GM21367 (cell line): Measurements from ENCODE around the gene AOPEP.
A peak's percentile ranks its signal among the peaks of the same experiment; 100 is the strongest.

Experiments
- ATAC-seq: cut with Tn5 transposase; IDR thresholded peaks from one replicate; pipeline ENCODE4 v1.9.1; 2021; ENCODE audit not compliant: unreplicated experiment

AOPEP gene, protein sequence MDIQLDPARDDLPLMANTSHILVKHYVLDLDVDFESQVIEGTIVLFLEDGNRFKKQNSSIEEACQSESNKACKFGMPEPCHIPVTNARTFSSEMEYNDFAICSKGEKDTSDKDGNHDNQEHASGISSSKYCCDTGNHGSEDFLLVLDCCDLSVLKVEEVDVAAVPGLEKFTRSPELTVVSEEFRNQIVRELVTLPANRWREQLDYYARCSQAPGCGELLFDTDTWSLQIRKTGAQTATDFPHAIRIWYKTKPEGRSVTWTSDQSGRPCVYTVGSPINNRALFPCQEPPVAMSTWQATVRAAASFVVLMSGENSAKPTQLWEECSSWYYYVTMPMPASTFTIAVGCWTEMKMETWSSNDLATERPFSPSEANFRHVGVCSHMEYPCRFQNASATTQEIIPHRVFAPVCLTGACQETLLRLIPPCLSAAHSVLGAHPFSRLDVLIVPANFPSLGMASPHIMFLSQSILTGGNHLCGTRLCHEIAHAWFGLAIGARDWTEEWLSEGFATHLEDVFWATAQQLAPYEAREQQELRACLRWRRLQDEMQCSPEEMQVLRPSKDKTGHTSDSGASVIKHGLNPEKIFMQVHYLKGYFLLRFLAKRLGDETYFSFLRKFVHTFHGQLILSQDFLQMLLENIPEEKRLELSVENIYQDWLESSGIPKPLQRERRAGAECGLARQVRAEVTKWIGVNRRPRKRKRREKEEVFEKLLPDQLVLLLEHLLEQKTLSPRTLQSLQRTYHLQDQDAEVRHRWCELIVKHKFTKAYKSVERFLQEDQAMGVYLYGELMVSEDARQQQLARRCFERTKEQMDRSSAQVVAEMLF

DNA sequence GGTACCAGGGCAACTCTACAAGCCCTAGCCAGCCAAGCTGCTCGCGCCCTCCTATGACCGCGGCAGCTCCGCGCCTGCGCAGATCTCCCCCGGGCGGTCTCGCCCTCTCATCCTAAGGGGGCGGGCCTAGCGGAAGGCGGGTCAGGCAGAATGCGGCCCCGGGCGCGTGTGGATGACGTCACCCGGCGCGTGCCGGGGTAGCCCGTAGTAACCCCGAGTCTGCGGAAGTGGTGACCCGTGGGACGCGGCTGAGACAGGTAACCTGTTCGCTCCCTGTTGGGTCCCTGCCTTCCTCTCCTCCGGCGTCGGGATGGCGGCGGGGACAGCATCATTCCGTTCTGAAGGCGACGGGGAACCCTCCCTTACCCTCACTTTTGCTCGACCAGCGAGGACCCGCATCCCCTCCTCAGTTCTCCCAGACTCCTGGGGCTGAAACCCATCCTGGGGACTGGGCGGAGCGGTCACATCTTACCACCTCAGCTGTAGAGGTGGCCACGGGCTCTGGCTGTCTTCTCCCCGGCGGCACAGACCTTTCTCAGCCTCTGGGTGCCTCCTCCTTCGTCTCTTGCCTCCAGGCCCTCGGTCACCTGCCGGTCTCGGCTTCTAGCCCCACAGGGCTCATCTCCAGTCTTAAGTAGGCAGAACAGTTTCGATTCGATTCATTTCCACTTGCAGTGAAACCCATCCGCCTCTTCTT, at the start of gene AOPEP:
Gene AOPEP (plus strand): TSS at position 205 of the 697 bp plus-strand sequence. CDS start 33,085 bp downstream, outside the sequence.
- peak; percentile 89 for ATAC-seq

DNA sequence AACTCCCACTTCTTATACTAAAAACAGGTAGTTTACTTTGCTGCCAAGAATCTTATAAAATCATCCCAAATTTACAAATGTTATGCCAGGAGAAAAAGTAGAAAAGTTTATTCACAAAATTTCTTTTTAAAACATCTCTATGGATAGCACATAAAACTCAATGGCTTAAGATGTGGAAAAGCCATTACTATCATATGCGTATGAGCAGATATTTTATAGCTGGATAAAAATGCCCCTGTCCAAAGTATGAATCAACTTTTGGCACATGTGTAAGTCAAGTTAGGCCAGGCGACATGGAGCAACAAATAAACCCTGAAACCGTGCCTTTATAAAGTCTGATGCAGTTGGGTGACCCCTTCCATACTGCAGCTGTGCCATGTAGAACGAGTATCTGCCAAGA, 48.6 kb upstream of the AOPEP start:
- no peak for ATAC-seq

DNA sequence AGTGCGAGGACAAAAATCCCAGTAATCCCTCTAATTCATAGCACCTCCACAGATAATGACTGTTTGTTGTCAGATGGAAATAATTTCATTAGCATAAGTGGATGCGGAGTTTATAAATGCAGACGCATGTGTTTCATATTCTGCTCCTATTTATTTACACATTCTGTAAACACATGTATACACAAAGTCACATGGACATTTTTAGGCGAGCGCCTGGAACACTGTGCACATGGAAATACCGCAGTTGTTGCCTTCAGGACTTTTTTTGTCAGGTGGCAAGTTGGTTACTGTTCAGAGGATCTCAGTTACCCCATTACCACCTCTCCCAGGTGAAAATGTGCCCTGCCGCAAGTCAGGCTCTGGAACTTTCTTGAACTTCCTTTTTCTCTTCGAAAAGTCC, 46.9 kb upstream of the AOPEP start:
- ATAC-seq: no peak

DNA sequence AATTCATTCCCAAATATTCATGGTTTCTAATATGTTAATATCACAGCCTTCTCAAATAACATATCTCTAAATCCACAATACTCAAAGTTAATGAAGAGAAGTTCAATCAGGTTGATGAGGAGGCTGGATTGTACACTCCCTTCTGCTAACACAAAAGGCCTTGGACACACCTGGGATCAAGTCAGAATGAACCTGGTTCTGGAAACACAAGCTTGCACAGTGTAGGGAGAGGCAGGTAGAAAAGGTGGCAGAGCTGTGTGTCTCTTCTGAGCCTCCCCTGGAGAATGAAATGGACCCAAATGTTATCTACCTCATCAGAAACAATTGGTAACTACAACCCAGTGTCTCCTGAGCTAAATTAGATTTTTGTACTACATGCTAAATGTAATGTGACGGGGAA, 46.5 kb upstream of the AOPEP start:
- ATAC-seq: no peak

DNA sequence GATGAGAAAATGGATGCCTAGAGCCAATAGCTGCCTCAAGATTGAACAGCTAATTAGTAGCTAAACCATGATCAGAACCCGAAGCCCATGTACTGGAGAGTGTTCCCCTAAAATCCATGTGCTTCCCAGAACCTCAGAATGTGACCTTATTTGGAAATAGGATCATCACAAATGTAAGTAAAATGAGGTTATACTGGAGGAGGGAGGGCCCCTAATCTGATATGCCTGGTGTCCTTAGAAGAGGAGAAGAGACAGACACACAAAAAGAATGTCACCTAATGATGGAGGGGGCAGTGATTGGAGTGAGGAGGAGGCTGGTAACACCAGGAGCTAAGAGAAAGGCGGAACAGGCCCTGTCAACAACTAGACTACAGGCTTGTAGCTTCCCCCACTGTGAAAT, 45.9 kb upstream of the AOPEP start:
- ATAC-seq: no peak

DNA sequence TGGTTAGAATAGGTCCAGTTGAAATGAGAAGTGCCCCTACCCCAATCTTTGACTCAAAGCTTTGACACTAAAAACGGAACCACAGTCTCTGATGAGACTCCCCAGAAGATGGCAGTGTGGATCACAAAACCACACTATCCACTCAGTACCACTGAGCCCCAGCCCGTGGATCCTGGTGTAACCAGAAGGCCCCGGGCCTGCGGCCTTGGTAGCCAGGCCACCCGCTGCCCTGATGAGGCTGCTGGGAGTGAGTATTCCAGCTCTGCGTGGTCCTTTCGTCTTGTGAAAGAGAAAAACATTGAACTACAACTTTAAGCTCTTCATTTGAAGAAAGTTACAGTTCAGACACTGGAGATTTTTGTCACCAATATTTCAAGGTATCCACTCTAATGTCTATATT, 45.0 kb upstream of the AOPEP start:
- ATAC-seq: peak; percentile 60

DNA sequence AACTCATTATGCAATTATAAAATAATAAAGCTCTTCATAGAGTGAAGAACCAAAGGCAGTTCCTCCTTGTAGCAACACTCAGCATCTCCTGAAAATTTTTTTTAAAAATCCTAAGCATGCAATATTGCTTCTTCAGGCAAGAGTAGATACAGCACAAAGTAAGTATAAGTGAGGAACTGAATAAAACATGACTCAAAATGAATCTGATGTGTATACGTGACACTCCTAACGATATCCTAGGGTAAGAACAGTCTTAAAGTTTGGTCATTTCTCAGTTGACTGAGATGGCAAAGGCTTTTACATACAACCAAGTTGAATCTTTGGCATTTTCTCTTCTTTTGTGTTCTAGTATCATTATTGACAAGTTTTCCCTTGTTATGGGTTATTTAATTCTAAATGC, 41.1 kb upstream of the AOPEP start:
- no peak for ATAC-seq

DNA sequence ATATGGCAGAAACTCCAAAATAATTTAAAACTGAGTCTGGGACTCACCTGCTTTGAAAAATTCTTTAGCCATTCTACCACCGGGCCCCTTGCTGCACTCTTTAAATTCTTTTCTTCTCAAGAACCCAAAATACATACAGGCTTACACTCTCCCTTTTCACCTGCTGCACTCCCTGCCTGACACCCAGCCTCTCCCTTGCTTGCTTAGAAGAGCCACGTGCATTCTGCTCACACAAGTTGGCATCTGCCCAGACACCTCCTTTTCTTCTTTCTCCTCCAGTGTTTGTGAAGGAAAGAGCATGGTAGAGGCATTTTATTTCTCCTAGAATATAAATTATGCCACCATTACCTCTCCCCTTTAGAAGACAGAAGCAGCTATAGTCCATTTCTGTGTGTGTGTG, 39.0 kb upstream of the AOPEP start:
- ATAC-seq: no peak

DNA sequence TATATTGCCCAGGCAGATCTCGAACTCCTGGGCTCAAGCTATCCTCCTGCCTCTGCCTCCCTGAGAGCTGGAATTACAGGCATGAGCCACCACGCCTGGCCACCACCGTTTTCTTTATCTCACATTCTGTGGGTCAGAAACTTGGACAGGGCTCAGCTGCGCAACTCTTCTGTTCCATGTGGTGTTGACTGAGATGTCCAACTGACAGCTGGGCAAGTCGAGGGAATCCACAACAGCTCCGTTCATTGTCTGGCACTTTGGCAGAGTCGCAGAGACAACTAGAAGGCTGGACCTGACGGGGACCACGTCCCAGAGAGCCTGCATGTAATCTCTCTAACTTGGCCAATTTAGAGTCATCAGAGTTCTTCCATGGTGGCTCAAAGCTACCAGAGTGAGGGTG, 36.2 kb upstream of the AOPEP start:
- no peak for ATAC-seq

DNA sequence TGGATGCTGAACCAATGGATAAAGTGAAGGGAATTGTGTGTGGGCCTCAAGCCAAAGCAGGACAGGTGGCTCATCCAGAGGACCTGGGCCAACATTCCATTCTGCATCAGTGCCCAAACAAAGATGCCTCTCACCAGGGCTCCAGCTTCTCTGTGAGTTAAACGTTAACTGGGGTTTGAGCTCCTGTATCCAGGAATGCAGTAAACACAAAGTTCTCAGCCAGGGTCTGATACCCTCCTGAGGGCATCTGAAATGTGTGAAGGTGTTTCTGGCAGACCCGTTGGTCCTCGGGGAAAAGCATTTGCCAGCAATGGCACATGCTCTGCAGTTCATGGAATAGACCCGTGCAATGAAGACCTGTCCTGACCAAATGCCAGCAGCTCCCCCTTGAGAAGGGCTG, 33.9 kb upstream of the AOPEP start:
- ATAC-seq: no peak

DNA sequence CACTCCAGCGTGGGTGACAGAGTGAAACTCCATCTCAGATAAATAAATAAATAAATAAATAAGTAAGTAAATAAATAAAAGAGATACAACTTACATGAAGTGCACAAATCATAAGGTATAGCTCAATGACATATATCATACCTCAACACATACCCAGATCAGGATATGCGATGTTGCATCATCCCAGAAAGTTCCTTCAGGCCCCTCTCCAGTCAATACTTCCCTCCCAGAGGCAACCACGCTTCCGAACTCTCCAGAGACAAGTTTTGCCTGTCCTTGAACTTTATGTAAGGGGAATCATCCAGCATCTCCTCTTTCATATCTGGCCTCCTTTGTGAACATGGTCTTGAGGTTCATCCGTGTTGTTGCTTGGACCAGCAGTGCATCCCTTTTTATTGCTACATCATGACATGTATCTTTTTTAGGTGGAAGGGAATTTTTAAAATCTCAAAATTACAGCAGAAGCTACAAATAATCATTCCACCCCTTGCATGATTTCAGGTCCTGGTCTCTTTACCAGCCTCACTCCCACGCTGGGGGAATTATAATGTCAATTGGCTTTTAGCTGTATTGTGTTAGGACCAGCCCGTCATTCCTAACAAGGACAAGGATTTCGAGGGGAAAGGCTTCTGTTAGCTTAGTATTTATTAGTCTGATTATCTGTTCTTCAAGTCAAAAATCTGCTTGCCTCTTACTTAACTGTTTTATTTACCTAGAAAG, 32.9 kb upstream of the AOPEP start:
- no peak for ATAC-seq

DNA sequence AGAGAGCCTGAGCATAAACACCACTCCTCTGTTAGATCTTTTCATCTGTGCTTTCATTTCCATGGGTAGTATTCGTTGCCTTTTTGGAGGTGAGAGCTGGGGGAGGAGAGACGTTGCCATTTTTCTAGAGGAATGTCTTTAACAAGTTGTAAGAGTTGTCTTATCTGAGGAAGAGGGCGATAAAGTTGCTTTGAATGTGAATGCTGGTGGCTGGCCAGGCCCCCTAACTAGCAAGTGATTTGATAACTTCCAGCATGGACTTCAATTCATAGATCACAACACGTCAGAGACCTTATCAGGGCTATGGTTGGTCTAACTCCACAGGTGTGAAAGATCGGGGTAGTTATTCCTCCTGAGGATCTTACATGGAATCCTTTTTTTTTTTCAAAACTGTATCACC, 30.0 kb upstream of the AOPEP start:
- ATAC-seq: no peak

DNA sequence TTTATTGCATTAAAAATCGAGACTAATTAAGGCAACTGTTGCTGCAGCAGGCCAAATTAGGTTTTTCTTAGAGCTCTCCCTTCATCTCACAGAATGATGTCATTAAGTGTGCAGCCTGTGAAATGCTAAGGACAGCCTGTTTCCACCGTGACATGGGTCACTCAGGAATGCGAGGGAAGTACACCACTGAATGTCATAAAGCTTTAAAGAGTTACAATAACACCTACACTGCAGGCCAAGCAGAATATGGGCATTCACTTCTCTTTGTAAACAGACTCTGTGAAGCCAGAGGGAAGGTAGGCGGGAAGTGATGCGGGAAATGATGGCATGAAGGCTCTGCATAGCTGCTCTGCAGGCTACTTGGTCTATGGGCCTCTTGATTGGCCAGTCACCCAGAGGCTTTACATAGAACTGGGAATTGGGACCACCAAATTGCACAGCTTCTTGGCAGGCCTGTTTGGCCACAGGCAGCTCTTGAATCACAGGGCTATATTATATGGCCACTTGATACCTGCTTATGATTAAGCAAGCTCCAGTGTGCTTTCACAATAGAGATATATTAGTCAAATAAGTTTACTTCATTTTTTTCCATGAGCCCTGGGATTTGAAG, 28.4 kb upstream of the AOPEP start:
- no peak for ATAC-seq

DNA sequence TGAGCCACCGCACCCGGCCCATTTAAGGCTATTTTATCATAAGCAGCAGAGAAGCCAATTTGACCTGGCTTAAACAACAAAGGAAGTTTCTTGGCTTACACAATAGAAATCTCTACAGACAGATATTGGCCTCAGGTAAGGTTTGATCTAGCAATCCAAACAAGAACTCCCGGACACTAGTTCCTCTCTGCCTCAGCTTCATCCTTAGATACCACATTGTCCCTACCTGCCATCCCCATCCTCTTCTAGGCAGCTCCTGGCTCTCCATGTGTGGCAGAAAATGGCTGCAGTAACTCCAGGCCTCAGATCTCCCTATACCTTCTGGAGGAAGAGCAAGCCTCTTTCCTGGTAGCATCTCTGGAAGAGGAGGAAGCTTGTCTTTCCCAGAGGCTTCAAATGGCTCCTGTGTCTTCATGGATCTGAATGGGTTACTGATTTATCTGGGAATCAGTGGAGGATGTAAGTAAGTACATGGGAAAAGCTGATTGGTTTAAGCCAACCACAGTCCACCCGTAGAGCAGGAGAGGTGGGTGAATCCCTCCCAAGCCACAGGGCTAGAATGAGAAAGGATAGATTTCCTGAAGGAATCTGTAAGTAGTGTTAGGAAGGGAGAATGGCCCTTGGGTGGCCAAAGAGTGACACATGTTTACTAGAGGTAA, 26.7 kb upstream of the AOPEP start:
- no peak for ATAC-seq

DNA sequence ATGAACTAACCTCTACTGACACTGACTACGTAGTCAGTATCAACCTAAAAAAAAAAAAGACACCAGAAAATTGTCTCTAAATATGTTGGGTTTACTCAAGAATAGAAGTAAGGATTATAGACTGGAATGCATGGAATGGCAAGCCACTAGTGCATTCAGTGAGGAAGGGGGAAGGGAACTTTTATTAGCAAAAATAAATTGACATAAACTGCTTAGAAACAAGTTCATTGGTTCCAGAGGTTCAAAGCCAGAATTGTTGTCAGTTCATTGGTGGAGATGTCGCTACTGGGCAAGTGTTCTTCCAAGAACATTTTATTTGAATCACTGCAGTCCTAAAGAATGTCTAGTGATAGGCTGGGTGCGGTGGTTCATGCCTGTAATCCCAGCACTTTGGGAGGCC, 26.1 kb upstream of the AOPEP start:
- ATAC-seq: no peak

DNA sequence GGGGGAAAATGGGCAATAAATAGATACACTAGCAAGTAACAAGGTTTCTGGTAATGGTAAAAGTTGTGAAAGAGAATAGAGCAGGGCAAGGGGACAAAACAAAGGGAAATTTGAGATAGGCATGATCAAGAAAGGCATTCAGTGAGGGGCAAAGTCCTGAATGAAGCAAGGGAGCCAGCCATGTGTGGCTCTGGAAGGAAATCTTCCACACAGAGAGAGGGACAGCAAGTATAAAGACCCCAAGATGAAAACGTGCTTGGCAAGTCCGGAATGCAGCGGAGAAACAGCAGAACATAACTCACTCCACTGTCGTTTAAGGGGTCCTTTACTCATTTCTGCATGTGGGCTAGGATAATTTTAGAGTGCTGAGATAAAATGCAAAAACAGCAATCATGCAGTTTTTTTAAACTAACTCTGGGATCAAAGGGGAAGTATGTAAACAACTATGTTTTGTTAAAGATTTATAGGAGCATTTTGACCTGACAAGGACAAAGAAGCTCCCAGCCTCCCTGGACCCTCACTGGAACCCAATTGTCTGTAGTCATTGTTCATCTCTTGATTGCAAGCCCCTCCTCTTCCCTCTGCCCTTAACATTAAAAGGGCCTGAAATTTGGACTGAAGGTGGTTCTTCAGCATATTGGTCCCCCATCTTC, 22.9 kb upstream of the AOPEP start:
- ATAC-seq: no peak

DNA sequence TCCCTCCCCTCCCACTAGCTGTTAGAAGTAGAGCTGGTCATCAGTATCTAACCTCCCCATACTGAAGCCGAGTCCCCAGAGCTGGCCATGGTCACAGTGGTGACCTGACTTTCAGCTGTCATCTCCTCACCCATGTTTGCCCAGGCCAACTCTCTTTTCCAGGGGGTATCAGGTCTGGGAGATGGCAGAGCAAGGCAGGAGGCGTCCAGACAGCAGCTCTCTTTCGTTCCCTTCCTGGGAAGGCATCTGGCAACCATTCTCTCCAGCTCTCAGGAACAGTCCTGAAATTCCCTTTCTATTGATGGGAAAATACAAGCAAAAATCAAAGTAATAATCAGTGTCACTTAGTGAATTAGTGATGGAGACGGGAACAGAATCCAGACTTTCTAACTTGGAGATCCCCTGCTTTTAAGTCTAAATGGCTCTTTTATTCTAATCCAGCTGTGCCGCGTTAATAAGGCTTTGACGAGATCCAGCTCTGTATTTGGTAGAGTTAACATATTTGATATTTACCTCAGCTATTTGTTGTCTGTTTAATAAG, 21.3 kb upstream of the AOPEP start:
- ATAC-seq: no peak

DNA sequence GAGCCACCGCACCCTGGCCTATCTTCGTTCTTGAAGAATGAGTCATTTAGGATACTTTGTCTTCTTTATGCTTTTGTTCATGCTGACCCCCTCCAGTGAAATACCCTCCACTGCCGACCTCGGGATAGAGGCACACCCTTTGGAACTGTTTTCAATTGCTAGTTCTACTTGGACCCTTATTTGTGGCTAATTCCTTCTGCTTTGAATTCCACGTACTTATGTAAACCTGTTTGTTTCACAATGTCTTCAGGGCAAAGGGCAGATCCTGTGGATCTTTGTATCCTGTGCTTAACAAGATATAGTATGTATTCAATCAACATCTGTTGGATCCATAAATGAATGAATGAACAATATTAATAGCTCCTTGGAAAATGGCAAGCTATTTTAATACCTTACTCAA, 19.6 kb upstream of the AOPEP start:
- no peak for ATAC-seq

DNA sequence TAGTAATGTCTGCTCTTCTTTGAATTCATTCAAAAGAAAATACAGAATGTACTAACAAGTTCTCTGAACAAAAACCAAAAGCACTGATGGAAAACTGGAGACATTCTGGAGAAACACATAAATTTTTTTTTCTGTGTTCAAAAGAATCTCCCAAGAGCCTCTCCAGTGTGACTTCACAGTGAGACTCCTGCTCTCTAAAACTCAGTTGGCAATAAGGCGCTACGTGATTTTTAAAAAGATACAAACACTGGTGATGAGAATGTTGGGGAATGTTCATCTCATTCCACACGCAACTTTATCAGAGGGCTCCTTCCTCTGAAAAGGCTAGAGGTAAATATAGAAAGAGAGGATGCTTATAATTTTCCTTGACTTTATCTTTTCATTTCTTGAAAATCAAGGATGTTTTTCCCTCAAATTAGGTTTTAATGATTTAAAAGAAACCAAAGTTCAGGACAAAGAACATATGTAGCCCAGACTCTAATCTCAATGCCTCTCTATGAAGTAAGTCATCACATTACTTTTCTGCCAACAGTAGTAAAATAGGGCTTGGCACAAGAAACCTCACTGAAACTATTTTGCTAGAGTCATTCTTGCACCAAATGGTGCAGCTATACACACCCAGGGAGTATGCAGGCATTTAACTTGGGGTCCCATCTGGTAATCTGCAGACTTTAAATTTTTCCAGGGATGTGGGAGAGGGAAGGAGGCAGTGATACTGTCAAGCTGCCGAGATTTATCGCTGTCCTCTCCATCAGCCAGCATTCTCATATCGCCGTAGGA, 12.9 kb upstream of the AOPEP start:
- no peak for ATAC-seq
